OCI-LY1 (cell line): Measurements from ENCODE around the gene STX18.

Source experiments
- H2AFZ ChIP-seq: fragments of 200-600 bp; sonication (generic), shearing (Covaris generic); 2 replicates; pipeline ENCODE4 v1.6.0; 2014; ENCODE audit warnings: antibody characterized with exemption, mild to moderate bottlenecking, low read length
- H3F3A ChIP-seq: fragments of 200-600 bp; sonication (generic), shearing (Covaris generic); 2 replicates; pipeline ENCODE4 v1.6.0; 2014; ENCODE audit warnings: mild to moderate bottlenecking, antibody characterized with exemption, low read length, moderate library complexity; ENCODE audit not compliant: insufficient read depth
- H3K27ac ChIP-seq: fragments of 200-600 bp; sonication (generic); 2 replicates; pipeline ENCODE4 v1.5.1; 2014; ENCODE audit warnings: low read length, mixed run types, mild to moderate bottlenecking, low read depth; ENCODE audit not compliant: poor library complexity, severe bottlenecking
- H3K27me3 ChIP-seq: fragments of 200-600 bp; sonication (generic); 2 replicates; pipeline ENCODE4 v1.6.0; 2014; ENCODE audit warnings: antibody characterized with exemption, mild to moderate bottlenecking, low read length, moderate library complexity; ENCODE audit not compliant: insufficient read depth
- H3K36me3 ChIP-seq: fragments of 200-600 bp; sonication (generic); 2 replicates; pipeline ENCODE4 v1.6.1; 2014; ENCODE audit warnings: mild to moderate bottlenecking, antibody characterized with exemption, low read length, moderate library complexity, mixed read lengths; ENCODE audit not compliant: insufficient read depth
- H3K4me1 ChIP-seq: fragments of 200-600 bp; sonication (generic); 2 replicates; pipeline ENCODE4 v1.5.1; 2014; ENCODE audit warnings: mild to moderate bottlenecking, low read length, moderate library complexity; ENCODE audit not compliant: insufficient read depth, severe bottlenecking
- H3K4me2 ChIP-seq: fragments of 200-600 bp; sonication (generic), shearing (Covaris generic); 2 replicates; pipeline ENCODE4 v1.6.1; 2014; ENCODE audit warnings: low read length
- H3K4me3 ChIP-seq: fragments of 200-600 bp; sonication (generic); 2 replicates; pipeline ENCODE4 v1.5.1; 2014; ENCODE audit warnings: low read length, low read depth, mild to moderate bottlenecking, mixed read lengths; ENCODE audit not compliant: poor library complexity, severe bottlenecking
- H3K79me2 ChIP-seq: fragments of 200-600 bp; shearing (Covaris generic); 2 replicates; pipeline ENCODE4 v1.6.1; 2016; ENCODE audit warnings: mixed run types, low read length, mixed read lengths; ENCODE audit not compliant: insufficient read depth
- H3K9ac ChIP-seq: fragments of 200-600 bp; sonication (generic), shearing (Covaris generic); 2 replicates; pipeline ENCODE4 v1.6.1; 2014; ENCODE audit warnings: mild to moderate bottlenecking, low read length, mixed read lengths
- H3K9me2 ChIP-seq: fragments of 200-600 bp; sonication (generic), shearing (Covaris generic); 2 replicates; pipeline ENCODE4 v1.6.1; 2014; ENCODE audit warnings: low read depth, mild to moderate bottlenecking, low read length, mixed read lengths
- H3K9me3 ChIP-seq: fragments of 200-600 bp; shearing (Covaris generic); 2 replicates; pipeline ENCODE4 v1.6.1; 2014; ENCODE audit warnings: low read length, mixed read lengths
- H4K20me1 ChIP-seq: fragments of 200-600 bp; sonication (generic), shearing (Covaris generic); 2 replicates; pipeline ENCODE4 v1.6.0; 2016; ENCODE audit warnings: mild to moderate bottlenecking, low read length; ENCODE audit not compliant: insufficient read depth
- EZH2 ChIP-seq: fragments of 200-600 bp; sonication (generic), shearing (Covaris generic); IDR thresholded peaks from 2 replicates; pipeline ENCODE4 v1.8.0; 2017; ENCODE audit warnings: borderline replicate concordance, mixed run types, mild to moderate bottlenecking, antibody characterized with exemption, low read length, moderate library complexity, mixed read lengths
- TF ChIP-seq, protein P1 (sequence below): fragments of 200-600 bp; sonication (generic), shearing (Covaris generic); IDR thresholded peaks from 2 replicates; pipeline ENCODE4 v1.5.1; 2017; ENCODE audit warnings: mild to moderate bottlenecking, antibody characterized with exemption, low read length, moderate library complexity, mixed read lengths

STX18 gene

DNA sequence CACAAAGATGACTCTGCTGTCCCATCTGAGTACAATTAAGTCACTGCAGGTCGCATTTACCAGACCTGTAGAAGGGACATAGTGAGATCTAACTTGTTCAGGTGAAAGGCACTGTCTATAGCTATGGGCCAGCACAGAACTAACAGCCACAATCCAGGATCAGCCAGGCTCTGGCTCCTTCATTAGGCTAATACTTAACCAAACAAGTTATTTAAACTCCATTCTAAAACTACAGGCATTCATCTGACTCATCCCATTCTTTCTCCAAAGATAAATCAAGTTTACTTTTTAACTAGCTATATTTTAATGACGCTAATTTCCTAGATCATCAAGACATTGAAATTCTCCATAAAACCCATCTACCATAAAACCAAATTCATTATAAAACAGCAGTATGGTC, 62.5 kb downstream of the STX18 start:
- Histone ChIP-seq H2AFZ (no peak overlapping the region), H3F3A (no peaks in the 10 kb centered on the region), H3K27me3 (no peaks in the 10 kb centered on the region), H3K4me1 (no peaks in the 10 kb centered on the region), H3K27ac (no peak overlapping the region), H3K79me2 (no peaks in the 10 kb centered on the region), H3K4me2 (no peak overlapping the region), H3K9me2 (no peaks in the 10 kb centered on the region), H3K9me3 (no peaks in the 10 kb centered on the region), H3K4me3 (no peak overlapping the region), H3K36me3 (no peaks in the 10 kb centered on the region), H4K20me1 (no peaks in the 10 kb centered on the region), H3K9ac (no peak overlapping the region)
- TF ChIP-seq, protein P1, sequence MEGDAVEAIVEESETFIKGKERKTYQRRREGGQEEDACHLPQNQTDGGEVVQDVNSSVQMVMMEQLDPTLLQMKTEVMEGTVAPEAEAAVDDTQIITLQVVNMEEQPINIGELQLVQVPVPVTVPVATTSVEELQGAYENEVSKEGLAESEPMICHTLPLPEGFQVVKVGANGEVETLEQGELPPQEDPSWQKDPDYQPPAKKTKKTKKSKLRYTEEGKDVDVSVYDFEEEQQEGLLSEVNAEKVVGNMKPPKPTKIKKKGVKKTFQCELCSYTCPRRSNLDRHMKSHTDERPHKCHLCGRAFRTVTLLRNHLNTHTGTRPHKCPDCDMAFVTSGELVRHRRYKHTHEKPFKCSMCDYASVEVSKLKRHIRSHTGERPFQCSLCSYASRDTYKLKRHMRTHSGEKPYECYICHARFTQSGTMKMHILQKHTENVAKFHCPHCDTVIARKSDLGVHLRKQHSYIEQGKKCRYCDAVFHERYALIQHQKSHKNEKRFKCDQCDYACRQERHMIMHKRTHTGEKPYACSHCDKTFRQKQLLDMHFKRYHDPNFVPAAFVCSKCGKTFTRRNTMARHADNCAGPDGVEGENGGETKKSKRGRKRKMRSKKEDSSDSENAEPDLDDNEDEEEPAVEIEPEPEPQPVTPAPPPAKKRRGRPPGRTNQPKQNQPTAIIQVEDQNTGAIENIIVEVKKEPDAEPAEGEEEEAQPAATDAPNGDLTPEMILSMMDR, result no peak
- TF ChIP-seq EZH2, result no peak

DNA sequence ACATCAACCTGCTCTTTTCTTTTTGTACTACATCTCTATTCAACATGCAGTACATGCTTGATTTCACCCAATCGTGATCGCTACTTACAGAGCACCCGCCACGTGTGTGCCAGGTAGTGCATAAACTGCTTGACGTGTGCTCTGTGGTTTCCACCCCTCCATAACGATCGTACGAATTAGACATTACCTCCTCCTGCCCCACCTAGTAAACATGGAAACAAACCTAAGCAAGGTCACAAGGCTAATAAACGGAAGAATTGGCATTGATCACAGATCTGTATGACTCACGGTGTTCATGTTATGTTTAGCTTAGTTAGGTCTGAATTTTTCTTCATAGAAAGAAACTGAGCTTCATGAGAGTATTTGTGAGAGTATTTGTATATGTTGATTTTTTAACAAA, 64.1 kb downstream of the STX18 start:
- H4K20me1 ChIP-seq, result no peaks in the 10 kb centered on the region

DNA sequence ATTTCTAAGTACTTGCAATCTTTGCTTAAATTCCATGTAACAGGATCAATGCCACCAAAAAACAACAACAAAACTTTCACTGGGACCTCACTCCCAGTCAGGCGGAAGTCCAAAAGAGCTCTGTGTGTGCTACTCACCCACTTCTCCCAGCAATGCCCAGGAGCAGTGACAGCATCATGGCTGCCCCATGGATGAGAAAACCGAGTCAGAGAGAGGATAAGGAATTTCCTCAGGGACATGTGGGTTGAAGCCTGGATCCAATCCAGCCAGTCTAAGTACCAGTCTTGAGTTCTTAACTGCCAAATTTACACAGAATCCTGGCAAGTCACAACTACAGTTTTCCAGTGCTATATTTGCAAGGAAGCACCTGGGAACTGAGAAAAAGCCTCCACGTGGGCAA, 64.5 kb downstream of the STX18 start:
- no peak overlapping the region for H3K4me2 ChIP-seq
- no peak overlapping the region for H2AFZ ChIP-seq
- no peak overlapping the region for H3K9ac ChIP-seq
- H3K27ac ChIP-seq, result no peak overlapping the region
- H3K9me3 ChIP-seq, result no peaks in the 10 kb centered on the region
- TF ChIP-seq, protein P1, result no peak
- no peak for TF ChIP-seq EZH2
- no peaks in the 10 kb centered on the region for H3K79me2 ChIP-seq
- H3K4me1 ChIP-seq, result no peaks in the 10 kb centered on the region
- no peaks in the 10 kb centered on the region for H3K9me2 ChIP-seq
- no peaks in the 10 kb centered on the region for H3K27me3 ChIP-seq
- no peaks in the 10 kb centered on the region for H4K20me1 ChIP-seq
- no peaks in the 10 kb centered on the region for H3K36me3 ChIP-seq
- H3K4me3 ChIP-seq, result no peak overlapping the region
- H3F3A ChIP-seq, result no peaks in the 10 kb centered on the region

More for the DNA sequence above, 64.1 kb downstream of the STX18 start:
- H3K27ac ChIP-seq, result no peak overlapping the region
- no peak for TF ChIP-seq EZH2
- TF ChIP-seq, protein P1, result no peak
- no peaks in the 10 kb centered on the region for H3K9me2 ChIP-seq
- no peaks in the 10 kb centered on the region for H3K9me3 ChIP-seq
- H3K27me3 ChIP-seq, result no peaks in the 10 kb centered on the region
- H3F3A ChIP-seq, result no peaks in the 10 kb centered on the region
- H3K79me2 ChIP-seq, result no peaks in the 10 kb centered on the region
- H3K4me3 ChIP-seq, result no peak overlapping the region
- no peak overlapping the region for H3K9ac ChIP-seq
- no peaks in the 10 kb centered on the region for H3K36me3 ChIP-seq
- no peaks in the 10 kb centered on the region for H3K4me1 ChIP-seq
- no peak overlapping the region for H3K4me2 ChIP-seq
- H2AFZ ChIP-seq, result no peak overlapping the region
